Neutrophil (primary cell): ENCODE data around the gene CCDC144A.
"Not testable (repeated sequence)": the region's sequence is repeated elsewhere in the genome, so short reads cannot be mapped to it uniquely, and the experiment has no call there.

ENCODE experiments used
- H3K27ac ChIP-seq: fragments of 200-600 bp; sonication (generic); 2 replicates; pipeline ENCODE4 v1.5.1; 2016; ENCODE audit warnings: mild to moderate bottlenecking, moderate library complexity
- H3K27me3 ChIP-seq: fragments of 200-600 bp; sonication (generic); 2 replicates; pipeline ENCODE4 v1.6.0; 2016; ENCODE audit warnings: mild to moderate bottlenecking
- H3K36me3 ChIP-seq: fragments of 200-600 bp; sonication (generic); 2 replicates; pipeline ENCODE4 v1.5.1; 2017
- H3K4me1 ChIP-seq, 2 experiments: fragments of 200-600 bp in 1 of 2; sonication (generic) in 1 of 2; 1 replicate in 1 of 2; 2 replicates in 1 of 2; pipeline versions ENCODE4 v1.5.1 to v1.6.1; 2013 to 2016; ENCODE audit warnings: low read depth in 1 of 2, low read length in 1 of 2, mild to moderate bottlenecking in 1 of 2, moderate library complexity in 1 of 2; ENCODE audit not compliant: control insufficient read depth in 1 of 2, insufficient read depth in 1 of 2
- H3K4me3 ChIP-seq, 2 experiments: fragments of 200-600 bp in 1 of 2; sonication (generic) in 1 of 2; 1 replicate in 1 of 2; 2 replicates in 1 of 2; pipeline ENCODE4 v1.5.1; 2013 to 2016; ENCODE audit warnings: low read depth in 1 of 2, low read length in 1 of 2, mild to moderate bottlenecking in 1 of 2, moderate library complexity in 1 of 2
- H3K9me3 ChIP-seq: fragments of 200-600 bp; sonication (generic); 2 replicates; pipeline ENCODE4 v1.5.1; 2016
- TF ChIP-seq, protein P1 (sequence below): fragments of 200-600 bp; sonication (generic); IDR thresholded peaks from 2 replicates; pipeline ENCODE4 v1.5.1; 2016; ENCODE audit warnings: antibody characterized with exemption

Gene CCDC144A

DNA sequence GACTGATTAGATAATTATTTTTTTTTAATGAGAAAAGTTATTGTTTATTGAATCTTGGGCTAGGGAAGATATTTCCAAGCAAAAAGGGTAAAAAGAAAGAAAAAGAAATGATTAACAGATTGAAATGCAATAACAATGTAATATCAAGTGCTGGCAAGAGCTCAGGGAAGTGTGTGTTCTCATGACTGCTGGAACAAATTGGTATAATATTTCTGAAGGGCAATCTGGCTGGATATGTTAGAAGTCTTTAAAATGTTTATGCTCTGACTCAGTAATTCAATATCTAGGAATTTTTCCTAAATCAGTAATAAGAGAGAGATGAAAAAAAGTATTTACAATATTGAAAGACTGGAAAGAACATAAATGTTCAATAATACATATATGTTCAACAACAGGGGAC is 28.8 kb upstream of the CCDC144A start:
- Histone ChIP-seq H3K4me3 (no peak overlapping the region), H3K36me3 (no peaks in the 10 kb centered on the region), H3K9me3 (no peaks in the 10 kb centered on the region), H3K27me3 (peaks cover 76% of the 10 kb centered on the region), H3K27ac (no peak overlapping the region), H3K4me1 (no peaks in the 10 kb centered on the region)
- TF ChIP-seq, protein P1, sequence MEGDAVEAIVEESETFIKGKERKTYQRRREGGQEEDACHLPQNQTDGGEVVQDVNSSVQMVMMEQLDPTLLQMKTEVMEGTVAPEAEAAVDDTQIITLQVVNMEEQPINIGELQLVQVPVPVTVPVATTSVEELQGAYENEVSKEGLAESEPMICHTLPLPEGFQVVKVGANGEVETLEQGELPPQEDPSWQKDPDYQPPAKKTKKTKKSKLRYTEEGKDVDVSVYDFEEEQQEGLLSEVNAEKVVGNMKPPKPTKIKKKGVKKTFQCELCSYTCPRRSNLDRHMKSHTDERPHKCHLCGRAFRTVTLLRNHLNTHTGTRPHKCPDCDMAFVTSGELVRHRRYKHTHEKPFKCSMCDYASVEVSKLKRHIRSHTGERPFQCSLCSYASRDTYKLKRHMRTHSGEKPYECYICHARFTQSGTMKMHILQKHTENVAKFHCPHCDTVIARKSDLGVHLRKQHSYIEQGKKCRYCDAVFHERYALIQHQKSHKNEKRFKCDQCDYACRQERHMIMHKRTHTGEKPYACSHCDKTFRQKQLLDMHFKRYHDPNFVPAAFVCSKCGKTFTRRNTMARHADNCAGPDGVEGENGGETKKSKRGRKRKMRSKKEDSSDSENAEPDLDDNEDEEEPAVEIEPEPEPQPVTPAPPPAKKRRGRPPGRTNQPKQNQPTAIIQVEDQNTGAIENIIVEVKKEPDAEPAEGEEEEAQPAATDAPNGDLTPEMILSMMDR: no peak

DNA sequence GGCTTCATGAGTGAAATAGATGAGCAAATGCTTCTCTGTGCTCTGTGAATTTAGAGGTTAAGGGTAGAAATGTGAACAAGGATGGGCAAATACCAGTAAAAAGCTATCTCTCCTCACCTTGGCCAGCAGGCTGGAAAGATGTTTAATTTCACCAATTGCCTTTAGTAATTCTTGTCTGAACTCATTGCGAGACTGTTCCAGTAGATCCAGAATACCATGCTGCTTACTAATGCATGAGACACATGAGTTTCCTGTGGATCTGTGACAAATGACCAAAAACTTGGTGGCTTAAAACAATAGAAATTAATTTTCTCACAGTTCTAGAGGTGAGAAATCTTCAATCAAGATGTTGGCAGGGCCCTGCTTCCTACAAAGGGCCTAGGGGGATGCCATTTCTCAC is 27.1 kb upstream of the CCDC144A start:
- H3K27ac ChIP-seq: no peak overlapping the region
- H3K4me1 ChIP-seq: no peaks in the 10 kb centered on the region
- H3K4me3 ChIP-seq: no peak overlapping the region
- no peaks in the 10 kb centered on the region for H3K36me3 ChIP-seq
- TF ChIP-seq, protein P1: no peak
- H3K27me3 ChIP-seq: peaks cover 91% of the 10 kb centered on the region
- H3K9me3 ChIP-seq: no peaks in the 10 kb centered on the region

DNA sequence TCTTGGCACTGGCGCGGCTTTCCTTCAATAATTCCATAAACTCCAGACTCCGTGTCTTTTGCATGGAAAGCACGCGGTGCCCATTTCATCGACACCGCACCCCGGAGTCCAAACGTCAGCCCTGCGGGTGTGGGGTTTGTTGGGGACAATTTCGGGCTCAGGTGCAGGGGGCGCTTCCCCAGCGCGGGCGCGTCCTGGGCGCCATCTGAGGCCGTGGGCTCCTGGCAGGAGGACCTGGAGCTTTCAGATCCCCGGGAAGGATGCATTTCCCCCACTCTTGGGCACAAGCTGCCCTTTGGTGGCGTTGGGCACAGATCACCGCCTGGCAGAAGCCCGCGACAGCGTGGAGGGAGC is 23.5 kb upstream of the CCDC144A start:
- H3K27ac ChIP-seq, H3K4me3 ChIP-seq, H3K9me3 ChIP-seq, H3K4me1 ChIP-seq, H3K36me3 ChIP-seq: not testable (repeated sequence)
- peaks cover 97% of the 10 kb centered on the region for H3K27me3 ChIP-seq

DNA sequence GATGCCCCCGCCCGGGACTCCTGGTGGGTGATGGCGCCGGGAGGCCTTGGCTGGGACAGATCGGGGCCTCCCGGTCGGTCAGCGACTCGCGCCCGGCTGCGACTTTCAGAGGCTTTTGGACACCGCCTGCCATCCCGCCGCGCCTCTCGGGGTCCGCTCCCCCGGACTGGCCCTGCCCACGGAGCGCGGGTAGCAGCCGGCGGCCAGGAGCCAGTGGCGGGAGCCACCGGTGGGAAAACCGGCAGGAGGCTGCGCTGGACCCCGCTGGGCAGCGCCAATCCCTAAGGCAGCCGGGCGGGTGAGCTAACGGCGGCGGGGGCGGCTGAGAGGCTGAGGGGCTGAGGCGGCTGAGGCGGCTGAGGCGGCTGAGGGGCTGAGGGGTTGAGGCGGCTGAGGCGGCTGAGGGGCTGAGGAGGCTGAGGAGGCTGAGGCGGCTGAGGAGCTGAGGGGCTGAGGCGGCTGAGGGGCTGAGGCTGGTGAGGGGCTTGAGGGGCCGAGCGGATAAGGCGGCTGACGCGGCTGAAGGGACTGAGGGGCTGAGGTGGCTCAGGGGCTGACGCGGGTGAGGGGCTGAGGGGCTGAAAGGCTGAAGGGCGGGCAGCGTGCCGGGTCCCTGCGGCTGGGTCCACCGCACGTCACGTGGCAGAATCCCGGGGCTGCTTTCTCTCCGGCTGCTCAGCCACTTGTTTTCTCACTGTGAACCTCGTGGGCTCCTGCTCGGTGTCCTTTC is 23.0 kb upstream of the CCDC144A start:
- H3K4me3 ChIP-seq, H3K4me1 ChIP-seq, H3K9me3 ChIP-seq, H3K27ac ChIP-seq, H3K36me3 ChIP-seq: not testable (repeated sequence)
- peaks cover 98% of the 10 kb centered on the region for H3K27me3 ChIP-seq

DNA sequence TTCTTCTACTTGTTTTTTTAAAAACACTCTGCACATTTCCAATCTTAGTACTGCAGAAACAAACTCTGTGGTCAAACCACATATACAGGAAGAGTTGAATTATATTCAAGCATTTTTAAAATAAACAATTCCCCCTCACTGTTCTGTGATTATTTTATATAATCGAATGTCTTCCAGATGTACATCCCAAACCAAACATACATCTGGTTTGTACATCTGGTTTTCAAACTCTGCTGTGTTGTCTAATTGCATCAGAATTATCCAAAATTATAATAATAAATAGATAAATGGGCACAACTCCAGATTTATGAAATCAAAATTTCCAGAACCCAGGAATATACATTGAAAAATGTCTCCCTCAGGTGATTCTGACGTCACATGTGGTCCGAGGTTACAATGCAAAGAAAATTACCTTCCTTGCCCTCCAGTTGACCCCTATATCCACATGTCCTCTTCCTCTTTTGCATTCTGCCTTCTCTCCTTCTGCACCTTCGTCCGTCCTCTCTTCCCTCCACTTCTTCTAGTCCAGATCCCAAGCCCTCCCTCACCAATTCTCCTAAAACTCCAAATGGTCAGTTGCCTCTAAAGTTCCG is 13.3 kb upstream of the CCDC144A start:
- H3K4me3 ChIP-seq: no peak overlapping the region
- H3K4me1 ChIP-seq: no peaks in the 10 kb centered on the region
- H3K36me3 ChIP-seq: no peaks in the 10 kb centered on the region
- TF ChIP-seq, protein P1: no peak
- peaks cover 19% of the 10 kb centered on the region for H3K27me3 ChIP-seq
- no peaks in the 10 kb centered on the region for H3K9me3 ChIP-seq
- H3K27ac ChIP-seq: no peak overlapping the region

DNA sequence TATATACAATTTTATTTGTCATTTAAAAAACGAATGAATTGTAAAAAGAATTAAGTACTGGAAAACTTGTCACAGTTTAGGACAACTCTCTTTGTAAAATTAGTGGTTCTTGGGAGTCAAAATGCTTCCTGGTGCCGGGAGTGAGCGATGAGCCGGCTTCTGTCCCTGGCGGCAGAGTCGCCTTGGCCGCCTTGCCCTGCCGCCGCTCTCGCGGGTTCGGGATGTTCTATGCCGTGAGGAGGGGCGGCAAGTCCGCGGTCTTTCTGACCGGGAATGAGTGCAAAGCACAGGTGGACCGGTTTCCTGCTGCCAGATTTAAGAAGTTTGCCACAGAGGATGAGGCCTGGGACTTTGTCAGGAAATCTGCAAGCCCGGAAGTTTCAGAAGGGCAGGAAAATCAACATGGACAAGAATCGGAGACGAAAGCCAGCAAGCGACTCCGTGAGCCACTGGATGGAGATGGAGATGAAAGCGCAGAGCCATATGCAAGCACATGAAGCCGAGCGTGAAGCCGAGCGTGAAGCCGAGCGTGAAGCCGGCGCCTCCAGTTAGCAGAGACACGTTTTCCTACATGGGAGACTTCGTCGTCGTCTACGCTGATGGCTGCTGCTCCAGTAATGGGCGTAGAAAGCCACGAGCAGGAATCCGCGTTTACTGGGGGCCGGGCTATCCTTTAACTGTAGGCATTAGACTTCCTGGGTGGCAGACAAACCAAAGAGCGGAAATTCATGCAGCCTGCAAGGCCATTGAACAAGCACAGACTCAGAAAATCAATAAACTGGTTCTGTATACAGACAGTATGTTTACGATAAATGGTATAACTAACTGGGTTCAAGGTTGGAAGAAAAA is 6.5 kb upstream of the CCDC144A start:
- H3K9me3 ChIP-seq, H3K36me3 ChIP-seq, H3K4me1 ChIP-seq, H3K4me3 ChIP-seq, H3K27ac ChIP-seq: not testable (repeated sequence)
- H3K27me3 ChIP-seq: peaks cover 33% of the 10 kb centered on the region

DNA sequence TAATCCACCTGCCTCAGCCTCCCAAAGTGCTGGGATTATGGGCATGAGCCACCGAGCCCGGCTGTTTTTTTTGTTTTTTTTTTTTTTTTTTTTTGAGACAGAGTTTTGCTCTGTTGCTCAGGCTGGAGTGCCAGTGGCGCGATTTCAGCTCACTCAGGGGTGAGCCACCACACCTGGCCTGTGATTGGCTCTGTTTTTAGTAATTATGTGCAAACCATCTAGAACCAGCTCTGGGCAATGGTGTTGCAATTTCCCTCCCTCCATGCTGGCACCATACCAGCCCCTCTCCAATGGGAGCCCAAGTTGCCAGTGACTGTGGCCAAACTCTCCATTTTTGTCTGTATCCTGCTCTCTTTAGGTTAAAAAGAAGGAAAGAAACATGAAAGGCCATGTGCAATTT is 4.0 kb upstream of the CCDC144A start:
- H3K27me3 ChIP-seq: peaks cover 33% of the 10 kb centered on the region
- not testable (repeated sequence) for H3K36me3 ChIP-seq, H3K9me3 ChIP-seq, H3K4me1 ChIP-seq, H3K4me3 ChIP-seq, H3K27ac ChIP-seq

DNA sequence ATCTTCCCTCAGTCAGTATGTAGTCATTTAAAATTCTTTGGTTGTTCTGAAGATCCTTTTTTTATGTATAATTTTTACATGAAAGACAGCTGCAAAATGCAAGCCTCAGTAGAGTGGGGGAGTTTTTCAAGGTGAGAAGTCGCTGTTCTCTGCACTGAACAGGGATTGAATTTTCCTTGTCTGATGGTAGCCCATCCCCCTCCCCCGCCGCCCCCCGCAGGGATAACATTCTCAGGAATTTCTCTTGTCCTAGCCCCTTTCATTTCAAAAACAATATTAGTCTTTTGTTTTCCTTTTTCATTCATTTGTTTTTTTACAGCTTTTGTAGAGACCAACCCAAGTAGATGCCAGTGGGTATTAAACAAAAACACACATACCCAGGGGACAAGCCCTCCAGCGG is 2.9 kb upstream of the CCDC144A start:
- not testable (repeated sequence) for H3K9me3 ChIP-seq, H3K4me3 ChIP-seq, H3K27ac ChIP-seq, H3K4me1 ChIP-seq, H3K36me3 ChIP-seq
- H3K27me3 ChIP-seq: peaks cover 23% of the 10 kb centered on the region

DNA sequence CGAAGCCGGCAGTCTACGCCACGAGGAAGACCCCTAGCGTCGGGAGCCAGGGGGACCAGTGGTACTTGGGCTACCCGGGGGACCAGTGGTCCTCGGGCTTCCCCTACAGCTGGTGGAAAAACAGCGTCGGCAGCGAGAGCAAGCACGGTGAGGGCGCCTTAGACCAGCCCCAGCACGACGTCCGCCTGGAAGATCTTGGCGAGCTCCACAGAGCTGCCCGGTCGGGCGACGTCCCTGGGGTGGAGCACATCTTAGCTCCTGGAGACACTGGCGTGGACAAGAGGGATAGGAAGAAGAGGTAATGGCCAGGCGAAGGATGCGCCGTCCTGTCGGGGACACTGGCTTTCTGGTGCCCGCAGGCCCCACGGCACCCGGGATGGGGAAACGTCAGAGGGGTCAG is 406 bp downstream of the CCDC144A start:
- H3K4me3 ChIP-seq, H3K9me3 ChIP-seq, H3K36me3 ChIP-seq, H3K27me3 ChIP-seq, H3K27ac ChIP-seq, H3K4me1 ChIP-seq: not testable (repeated sequence)

DNA sequence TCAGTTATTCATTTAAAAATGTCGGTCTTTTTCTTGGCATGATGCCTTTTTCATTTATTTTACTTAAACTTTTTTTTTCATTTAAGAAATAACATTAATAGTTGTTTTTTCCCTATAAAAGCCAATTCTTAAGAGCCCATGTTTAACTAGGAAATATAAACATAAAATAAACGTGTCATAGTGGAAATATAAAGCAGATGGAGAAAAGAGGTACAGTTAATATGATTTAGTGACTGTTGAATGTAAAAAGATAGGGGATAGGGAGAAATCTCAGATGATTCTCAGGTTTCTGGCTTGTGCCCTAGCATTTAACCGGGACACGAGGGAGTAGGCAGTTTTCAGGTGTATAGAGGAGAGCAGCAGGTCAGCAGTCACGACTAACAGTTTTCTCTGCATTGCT is 7.6 kb downstream of the CCDC144A start:
- not testable (repeated sequence) for H3K4me1 ChIP-seq, H3K36me3 ChIP-seq, H3K27ac ChIP-seq, H3K4me3 ChIP-seq, H3K9me3 ChIP-seq, H3K27me3 ChIP-seq
